ENCODE data around the gene POTEB.
"Not testable (repeated sequence)": the region's sequence is repeated elsewhere in the genome, so short reads cannot be mapped to it uniquely, and the experiment has no call there.

The POTEB gene

DNA sequence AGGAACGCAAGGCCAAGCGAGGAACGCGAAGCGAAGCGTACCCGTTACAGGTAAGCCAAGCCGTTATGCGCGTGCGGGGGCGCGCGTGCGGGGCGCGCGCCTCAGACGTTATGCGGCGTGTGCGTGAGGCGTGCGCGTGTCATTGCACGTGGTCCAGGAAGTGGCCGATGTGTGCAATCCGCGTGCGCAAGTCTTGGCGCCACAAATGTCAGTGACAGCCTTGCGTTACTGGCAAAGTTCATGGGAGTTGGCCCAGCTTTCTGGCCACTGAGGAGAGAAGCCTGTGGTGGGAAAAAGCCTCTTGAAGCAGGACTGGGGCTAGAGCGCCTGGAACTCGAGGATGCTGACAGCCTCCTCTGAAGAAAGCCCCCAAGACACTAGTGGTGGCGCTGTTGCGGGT is at the start of gene POTEB:
Gene POTEB (minus strand): TSS at position 101 of the 400 bp plus-strand sequence. CDS start 489 bp downstream, outside the sequence.
- H3K36me3 ChIP-seq (ENCODE audit: control insufficient read depth, insufficient read depth, low read length); H3K27me3 ChIP-seq (replicated peaks; ENCODE audit: control insufficient read depth, insufficient read depth, low read length); DNase-seq (ENCODE audit: extremely low read depth, insufficient read length); H3K4me3 ChIP-seq (replicated peaks; ENCODE audit: low read depth, low read length): not testable (repeated sequence)

DNA sequence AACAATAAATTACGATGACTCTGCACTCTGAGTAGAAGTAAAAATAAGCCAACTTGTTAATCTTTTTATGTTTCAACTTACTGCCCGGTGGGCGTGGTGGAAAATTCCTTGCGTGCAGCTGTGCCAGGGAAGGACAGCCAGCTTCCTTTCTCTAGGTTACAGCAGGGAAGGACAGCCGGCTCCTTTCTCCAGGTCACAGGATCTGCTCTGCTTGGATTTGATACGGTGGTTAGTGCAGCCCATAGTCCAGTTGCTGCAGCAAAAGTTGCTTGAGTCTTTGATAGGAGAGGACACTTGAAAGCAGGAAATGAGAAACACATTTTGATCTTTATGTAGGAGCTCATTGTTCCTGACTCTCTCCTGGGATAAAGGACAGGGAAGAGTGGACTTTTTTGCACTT is 13.4 kb upstream of the POTEB start:
- DNase-seq (ENCODE audit: extremely low read depth, insufficient read length); H3K4me3 ChIP-seq (replicated peaks; ENCODE audit: low read depth, low read length); H3K36me3 ChIP-seq (ENCODE audit: control insufficient read depth, insufficient read depth, low read length); H3K27me3 ChIP-seq (replicated peaks; ENCODE audit: control insufficient read depth, insufficient read depth, low read length): not testable (repeated sequence)

DNA sequence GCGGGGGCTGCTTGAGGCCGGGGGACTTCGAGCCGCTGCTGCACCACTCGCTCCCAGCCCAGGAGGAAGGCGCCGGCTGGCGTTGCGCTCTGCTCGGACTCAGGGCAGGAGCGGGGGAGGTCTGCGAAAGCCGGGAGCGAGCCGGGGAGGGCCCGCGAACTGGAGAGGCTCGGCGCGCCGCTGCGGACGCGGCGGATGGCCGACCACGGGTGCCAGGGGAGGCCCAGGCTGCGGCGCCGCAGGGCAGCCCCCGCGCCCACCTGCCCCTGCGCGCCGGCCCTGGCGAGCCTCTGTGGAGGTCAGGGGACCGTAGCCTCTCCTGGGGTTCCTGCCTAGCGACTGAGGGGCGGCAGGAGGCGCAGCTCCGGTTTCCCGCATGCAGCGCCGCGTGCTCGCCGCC is 12.0 kb upstream of the POTEB start:
- not testable (repeated sequence) for H3K4me3 ChIP-seq (replicated peaks; ENCODE audit: low read depth, low read length); H3K36me3 ChIP-seq (ENCODE audit: control insufficient read depth, insufficient read depth, low read length); H3K27me3 ChIP-seq (replicated peaks; ENCODE audit: control insufficient read depth, insufficient read depth, low read length); DNase-seq (ENCODE audit: extremely low read depth, insufficient read length)

DNA sequence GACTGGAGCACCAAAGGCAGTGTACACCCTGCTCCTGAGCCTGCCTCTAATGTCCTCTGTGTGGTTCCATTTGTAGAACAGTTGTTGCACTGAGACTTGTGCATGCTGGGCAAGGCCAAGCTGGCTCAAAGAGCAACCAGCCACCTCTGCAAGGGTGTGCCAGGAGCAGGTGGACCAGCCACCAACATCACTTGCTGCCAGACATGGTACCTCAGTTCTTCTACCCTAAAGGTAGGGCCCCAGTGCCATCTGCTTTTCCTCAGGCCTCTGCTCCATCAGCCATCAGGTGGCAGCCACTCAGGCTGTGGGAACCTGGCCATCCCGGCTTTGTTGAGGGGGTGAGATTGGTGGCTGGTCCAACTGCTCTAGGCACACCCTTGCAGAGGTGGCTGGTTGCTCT is 38.7 kb downstream of the POTEB start:
- H3K27me3 ChIP-seq (replicated peaks; ENCODE audit: control insufficient read depth, insufficient read depth, low read length); H3K36me3 ChIP-seq (ENCODE audit: control insufficient read depth, insufficient read depth, low read length); DNase-seq (ENCODE audit: extremely low read depth, insufficient read length); H3K4me3 ChIP-seq (replicated peaks; ENCODE audit: low read depth, low read length): not testable (repeated sequence)
